Measurements from ENCODE around the gene EYA4. TPM values are rescaled to one million over a fixed set of nuclear protein-coding genes. Genes with fewer than 3 reads are reported as not detected.

EYA4 gene
- total RNA-seq, 1 experiment from 2014 or later: 0.24 TPM

DNA sequence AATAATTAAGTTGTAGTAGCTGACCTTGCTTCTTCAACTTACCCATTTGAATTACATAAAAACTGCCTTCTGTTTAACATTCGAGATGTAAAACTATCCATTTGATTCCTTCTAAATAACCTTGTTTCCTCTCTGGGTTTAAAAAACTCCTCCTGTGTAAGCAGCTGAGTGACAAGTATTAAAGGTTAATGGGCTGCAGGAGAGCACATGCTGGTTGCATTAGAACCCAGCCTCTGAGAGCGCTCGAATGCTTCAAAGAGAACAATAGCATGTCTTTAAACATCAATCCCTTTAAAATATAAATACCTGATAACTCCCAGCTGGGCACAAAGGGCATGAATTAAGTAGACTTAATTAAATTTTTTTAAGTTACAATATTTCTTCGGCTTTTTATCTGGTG is 215.8 kb downstream of the EYA4 start:
- no peak for DNase-seq (ENCODE audit: low spot score)
- ChIA-PET CTCF (no interaction called here), POLR2A (no interaction called here)
- Mint-ChIP-seq H3K27me3 (ENCODE audit: low read depth) (no peaks in the 10 kb centered on the region), H3K36me3 (no peaks in the 10 kb centered on the region), H3K27ac (no peak overlapping the region), H3K9me3 (no peaks in the 10 kb centered on the region), H3K4me1 (peaks cover 18% of the 10 kb centered on the region), H3K4me3 (no peak overlapping the region)
- ATAC-seq: peak; percentile 70
- no peak for TF ChIP-seq USF1 (CRISPR knock-in tag; IDR thresholded peaks at IDR 0.05)
- no peak for TF ChIP-seq ATF1 (CRISPR knock-in tag; IDR thresholded peaks at IDR 0.05)
- no peak for TF ChIP-seq TP53 (CRISPR knock-in tag; IDR thresholded peaks at IDR 0.05)
- TF ChIP-seq NFE2L1 (CRISPR knock-in tag; IDR thresholded peaks at IDR 0.05): no peak
- no peak for TF ChIP-seq JAZF1 (CRISPR knock-in tag; IDR thresholded peaks at IDR 0.05)
- TF ChIP-seq ELF4 (CRISPR knock-in tag; IDR thresholded peaks at IDR 0.05; ENCODE audit: low read depth): no peak
- TF ChIP-seq, protein P1, sequence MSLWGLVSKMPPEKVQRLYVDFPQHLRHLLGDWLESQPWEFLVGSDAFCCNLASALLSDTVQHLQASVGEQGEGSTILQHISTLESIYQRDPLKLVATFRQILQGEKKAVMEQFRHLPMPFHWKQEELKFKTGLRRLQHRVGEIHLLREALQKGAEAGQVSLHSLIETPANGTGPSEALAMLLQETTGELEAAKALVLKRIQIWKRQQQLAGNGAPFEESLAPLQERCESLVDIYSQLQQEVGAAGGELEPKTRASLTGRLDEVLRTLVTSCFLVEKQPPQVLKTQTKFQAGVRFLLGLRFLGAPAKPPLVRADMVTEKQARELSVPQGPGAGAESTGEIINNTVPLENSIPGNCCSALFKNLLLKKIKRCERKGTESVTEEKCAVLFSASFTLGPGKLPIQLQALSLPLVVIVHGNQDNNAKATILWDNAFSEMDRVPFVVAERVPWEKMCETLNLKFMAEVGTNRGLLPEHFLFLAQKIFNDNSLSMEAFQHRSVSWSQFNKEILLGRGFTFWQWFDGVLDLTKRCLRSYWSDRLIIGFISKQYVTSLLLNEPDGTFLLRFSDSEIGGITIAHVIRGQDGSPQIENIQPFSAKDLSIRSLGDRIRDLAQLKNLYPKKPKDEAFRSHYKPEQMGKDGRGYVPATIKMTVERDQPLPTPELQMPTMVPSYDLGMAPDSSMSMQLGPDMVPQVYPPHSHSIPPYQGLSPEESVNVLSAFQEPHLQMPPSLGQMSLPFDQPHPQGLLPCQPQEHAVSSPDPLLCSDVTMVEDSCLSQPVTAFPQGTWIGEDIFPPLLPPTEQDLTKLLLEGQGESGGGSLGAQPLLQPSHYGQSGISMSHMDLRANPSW (CRISPR knock-in tag; conservative IDR thresholded peaks at IDR 0.05; ENCODE audit: low read depth): no peak
- no peak for TF ChIP-seq FOXK1 (CRISPR knock-in tag; IDR thresholded peaks at IDR 0.05)
- TF ChIP-seq, protein P2, sequence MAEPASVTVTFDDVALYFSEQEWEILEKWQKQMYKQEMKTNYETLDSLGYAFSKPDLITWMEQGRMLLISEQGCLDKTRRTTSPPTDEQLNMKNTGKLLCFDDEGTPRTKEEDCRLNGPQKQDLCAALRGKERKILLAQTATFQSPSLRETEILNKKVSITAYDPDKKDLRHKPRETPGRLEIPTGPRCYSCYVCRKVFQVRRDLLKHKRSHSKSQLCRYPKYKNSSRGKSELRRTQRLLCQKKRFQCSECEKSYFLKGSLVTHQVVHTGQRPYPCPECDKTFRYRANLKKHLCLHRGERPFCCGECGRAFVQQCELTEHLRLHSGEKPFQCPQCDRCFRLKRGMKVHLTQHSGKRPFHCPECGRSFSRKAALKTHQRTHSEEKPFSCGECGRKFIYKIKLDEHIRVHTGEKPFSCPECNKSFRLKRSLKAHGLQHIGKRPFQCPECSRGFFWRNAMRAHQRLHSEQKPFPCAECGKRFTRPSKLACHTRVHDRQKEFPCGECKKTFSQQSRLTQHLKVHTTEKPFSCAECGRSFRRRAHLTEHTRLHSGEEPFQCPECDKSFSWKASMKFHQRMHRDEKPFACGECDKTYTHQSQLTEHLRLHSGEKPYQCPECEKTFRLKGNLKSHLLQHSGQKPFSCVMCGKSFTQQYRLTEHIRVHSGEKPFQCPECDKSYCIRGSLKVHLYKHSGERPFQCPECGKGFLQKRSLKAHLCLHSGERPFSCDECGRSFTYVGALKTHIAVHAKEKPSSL (CRISPR knock-in tag; conservative IDR thresholded peaks at IDR 0.05): no peak
- TF ChIP-seq IRF2 (CRISPR knock-in tag; IDR thresholded peaks at IDR 0.05; ENCODE audit: borderline replicate concordance, low read depth): no peak
- TF ChIP-seq GABPB1 (CRISPR knock-in tag; IDR thresholded peaks at IDR 0.05): no peak
- no peak for TF ChIP-seq ZNF121 (CRISPR knock-in tag; IDR thresholded peaks at IDR 0.05)
- TF ChIP-seq ZNF232 (CRISPR knock-in tag; IDR thresholded peaks at IDR 0.05): no peak
- TF ChIP-seq JUN (CRISPR knock-in tag; IDR thresholded peaks at IDR 0.05): no peak
- TF ChIP-seq AR (CRISPR knock-in tag; IDR thresholded peaks at IDR 0.05): no peak

DNA sequence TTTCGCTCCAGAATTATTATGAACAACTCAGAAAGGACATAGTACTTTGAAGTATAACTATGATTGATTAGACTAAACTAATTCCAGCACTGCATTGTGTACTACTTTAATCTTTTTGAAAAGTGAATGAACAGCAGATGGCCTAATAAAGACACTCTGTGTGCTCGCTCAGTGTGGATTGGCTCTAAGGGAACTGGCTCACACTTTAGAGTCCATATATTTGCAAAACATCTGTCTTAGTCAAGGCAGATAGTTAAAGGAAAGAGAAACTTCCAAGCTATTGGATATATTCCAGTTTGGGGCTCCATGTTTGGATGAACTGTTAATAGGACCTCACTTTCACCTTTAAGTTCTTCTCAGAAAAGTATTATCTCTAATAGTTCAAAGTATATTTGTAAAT is 218.9 kb downstream of the EYA4 start:
- ChIA-PET POLR2A (no interaction called here), CTCF (no interaction called here)
- Mint-ChIP-seq H3K27ac (no peak overlapping the region), H3K4me3 (no peak overlapping the region), H3K9me3 (no peaks in the 10 kb centered on the region), H3K4me1 (peaks cover 12% of the 10 kb centered on the region), H3K36me3 (no peaks in the 10 kb centered on the region), H3K27me3 (ENCODE audit: low read depth) (no peaks in the 10 kb centered on the region)
- DNase-seq (ENCODE audit: low spot score): no peak
- no peak for ATAC-seq
- TF ChIP-seq, protein P3, sequence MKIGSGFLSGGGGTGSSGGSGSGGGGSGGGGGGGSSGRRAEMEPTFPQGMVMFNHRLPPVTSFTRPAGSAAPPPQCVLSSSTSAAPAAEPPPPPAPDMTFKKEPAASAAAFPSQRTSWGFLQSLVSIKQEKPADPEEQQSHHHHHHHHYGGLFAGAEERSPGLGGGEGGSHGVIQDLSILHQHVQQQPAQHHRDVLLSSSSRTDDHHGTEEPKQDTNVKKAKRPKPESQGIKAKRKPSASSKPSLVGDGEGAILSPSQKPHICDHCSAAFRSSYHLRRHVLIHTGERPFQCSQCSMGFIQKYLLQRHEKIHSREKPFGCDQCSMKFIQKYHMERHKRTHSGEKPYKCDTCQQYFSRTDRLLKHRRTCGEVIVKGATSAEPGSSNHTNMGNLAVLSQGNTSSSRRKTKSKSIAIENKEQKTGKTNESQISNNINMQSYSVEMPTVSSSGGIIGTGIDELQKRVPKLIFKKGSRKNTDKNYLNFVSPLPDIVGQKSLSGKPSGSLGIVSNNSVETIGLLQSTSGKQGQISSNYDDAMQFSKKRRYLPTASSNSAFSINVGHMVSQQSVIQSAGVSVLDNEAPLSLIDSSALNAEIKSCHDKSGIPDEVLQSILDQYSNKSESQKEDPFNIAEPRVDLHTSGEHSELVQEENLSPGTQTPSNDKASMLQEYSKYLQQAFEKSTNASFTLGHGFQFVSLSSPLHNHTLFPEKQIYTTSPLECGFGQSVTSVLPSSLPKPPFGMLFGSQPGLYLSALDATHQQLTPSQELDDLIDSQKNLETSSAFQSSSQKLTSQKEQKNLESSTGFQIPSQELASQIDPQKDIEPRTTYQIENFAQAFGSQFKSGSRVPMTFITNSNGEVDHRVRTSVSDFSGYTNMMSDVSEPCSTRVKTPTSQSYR (CRISPR knock-in tag; IDR thresholded peaks at IDR 0.05): no peak
- TF ChIP-seq FOXP1 (CRISPR knock-in tag; IDR thresholded peaks at IDR 0.05; ENCODE audit: borderline replicate concordance) (no peak), MYBL2 (CRISPR knock-in tag; IDR thresholded peaks at IDR 0.05) (no peak), TEAD1 (CRISPR knock-in tag; IDR thresholded peaks at IDR 0.05) (no peak), CREM (CRISPR knock-in tag; IDR thresholded peaks at IDR 0.05) (no peak), OVOL2 (CRISPR knock-in tag; IDR thresholded peaks at IDR 0.05; ENCODE audit: borderline replicate concordance) (no peak), KAT7 (CRISPR knock-in tag; IDR thresholded peaks at IDR 0.05; ENCODE audit: borderline replicate concordance) (no peak), CDX4 (CRISPR knock-in tag; IDR thresholded peaks at IDR 0.05; ENCODE audit: borderline replicate concordance) (no peak)
- TF ChIP-seq, protein P4, sequence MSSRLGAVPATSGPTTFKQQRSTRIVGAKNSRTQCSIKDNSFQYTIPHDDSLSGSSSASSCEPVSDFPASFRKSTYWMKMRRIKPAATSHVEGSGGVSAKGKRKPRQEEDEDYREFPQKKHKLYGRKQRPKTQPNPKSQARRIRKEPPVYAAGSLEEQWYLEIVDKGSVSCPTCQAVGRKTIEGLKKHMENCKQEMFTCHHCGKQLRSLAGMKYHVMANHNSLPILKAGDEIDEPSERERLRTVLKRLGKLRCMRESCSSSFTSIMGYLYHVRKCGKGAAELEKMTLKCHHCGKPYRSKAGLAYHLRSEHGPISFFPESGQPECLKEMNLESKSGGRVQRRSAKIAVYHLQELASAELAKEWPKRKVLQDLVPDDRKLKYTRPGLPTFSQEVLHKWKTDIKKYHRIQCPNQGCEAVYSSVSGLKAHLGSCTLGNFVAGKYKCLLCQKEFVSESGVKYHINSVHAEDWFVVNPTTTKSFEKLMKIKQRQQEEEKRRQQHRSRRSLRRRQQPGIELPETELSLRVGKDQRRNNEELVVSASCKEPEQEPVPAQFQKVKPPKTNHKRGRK (CRISPR knock-in tag; IDR thresholded peaks at IDR 0.05; ENCODE audit: borderline replicate concordance): no peak
